ENCODE results near the gene ITGB6. TPM values are rescaled to one million over a fixed set of nuclear protein-coding genes. Genes with fewer than 3 reads are reported as not detected.
"Not testable (repeated sequence)": the region's sequence is repeated elsewhere in the genome, so short reads cannot be mapped to it uniquely, and the experiment has no call there.

ITGB6 gene
- total RNA-seq, 1 donor from 2014 or later: 0.05 TPM

DNA sequence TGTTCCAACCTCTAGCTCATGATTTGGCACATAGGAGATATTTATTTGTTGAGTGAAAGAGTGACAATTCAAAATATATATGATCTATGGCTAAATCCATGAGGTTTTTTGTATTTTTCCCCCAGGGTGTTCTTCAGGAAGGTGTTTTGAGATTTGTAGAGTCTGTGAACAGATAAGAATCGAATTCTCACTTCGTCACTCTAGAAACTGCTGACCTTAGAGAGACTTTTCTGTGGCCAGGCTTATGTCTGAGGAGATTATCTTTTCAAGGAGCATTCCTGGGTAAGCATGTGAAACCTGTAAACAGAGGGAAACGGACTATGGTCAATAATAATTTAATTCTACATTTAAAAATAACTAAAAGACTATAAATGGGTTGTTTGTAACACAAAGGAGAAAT is 849 bp upstream of the ITGB6 start:
- intact Hi-C loops (cut with DNase I): no loop called here
- DNase-seq (ENCODE audit: low spot score): no peak

DNA sequence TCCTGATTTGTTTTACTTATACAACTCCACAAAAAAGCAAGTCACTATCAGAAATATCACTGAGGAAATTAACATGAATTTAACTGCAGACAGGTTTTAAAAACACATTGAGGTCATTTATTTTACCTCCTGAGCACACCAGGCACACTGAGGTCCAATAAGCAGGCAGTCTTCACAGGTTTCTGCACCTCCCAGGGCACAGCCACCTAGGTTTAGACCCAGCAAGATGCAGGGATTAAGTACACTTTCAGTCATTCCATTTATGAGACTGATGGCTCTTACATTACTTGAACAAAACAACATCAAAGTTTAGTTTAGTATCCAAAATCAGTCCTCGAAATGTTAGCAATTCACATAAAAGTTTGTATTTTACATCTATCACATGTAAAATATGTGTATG is 1.0 kb downstream of the ITGB6 start:
- DNase-seq (ENCODE audit: low spot score): no peak
- intact Hi-C loops (cut with DNase I): no loop called here

DNA sequence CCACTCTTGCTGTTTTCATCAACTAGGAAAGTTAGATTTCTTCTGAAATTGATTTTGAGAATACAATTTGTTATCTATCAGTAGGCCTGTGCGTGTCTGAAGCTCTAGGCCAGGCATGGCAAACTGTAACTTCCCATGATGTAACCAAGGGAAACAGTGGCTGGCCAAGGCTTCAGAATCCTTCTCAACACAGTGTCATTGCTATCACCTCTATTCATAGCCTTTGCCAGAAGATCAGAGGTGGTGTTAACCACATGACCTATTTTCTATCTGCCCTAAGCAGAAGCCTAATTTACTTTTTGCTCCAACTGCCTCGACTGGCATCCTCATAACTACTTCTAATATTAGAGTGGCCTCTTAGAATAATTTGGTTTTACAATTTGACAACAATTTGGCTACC is 2.5 kb downstream of the ITGB6 start:
- intact Hi-C loops (cut with DNase I): no loop called here
- no peak for DNase-seq (ENCODE audit: low spot score)

DNA sequence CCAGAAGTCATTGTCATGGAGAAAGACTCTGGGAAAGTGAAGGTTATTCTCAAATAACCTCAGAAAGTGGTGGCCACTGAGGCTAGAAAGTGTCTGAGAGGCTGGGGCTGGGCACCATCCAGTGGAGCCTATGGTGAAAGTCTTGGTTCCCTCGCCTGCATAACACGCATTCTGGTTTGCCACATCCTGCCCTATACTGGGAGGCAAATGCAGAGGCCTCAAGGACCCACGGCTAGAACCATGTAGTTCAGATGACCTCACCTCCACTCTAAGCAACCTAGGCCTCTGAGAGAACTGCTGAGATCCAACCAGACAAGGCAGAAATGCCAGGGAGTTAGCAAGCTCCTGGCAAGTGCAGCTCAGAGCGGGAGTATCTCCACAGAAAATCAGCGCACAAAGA is 5.1 kb downstream of the ITGB6 start:
- intact Hi-C loops (cut with DNase I): no loop called here

DNA sequence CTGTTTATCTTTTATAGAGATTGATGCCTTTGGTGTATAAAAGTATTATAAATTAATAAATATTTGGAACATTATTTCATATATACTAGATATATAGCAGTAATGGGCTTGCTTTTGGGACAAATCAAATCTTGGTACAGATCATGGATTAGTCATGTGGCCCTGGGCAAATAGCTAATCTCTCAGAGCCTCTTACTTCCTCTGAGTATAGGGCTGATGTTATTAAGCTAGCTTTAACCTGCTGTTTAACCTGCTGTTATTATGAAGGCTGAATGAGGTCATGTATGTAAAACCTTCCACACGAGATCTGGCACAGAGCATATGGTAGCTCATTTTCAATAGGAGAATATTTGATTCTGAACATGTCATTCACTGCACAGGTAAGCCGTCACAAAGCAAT is 5.7 kb downstream of the ITGB6 start:
- DNase-seq (ENCODE audit: low spot score): no peak
- intact Hi-C loops (cut with DNase I): no loop called here

More for the DNA sequence above, 5.1 kb downstream of the ITGB6 start:
- no peak for DNase-seq (ENCODE audit: low spot score)

DNA sequence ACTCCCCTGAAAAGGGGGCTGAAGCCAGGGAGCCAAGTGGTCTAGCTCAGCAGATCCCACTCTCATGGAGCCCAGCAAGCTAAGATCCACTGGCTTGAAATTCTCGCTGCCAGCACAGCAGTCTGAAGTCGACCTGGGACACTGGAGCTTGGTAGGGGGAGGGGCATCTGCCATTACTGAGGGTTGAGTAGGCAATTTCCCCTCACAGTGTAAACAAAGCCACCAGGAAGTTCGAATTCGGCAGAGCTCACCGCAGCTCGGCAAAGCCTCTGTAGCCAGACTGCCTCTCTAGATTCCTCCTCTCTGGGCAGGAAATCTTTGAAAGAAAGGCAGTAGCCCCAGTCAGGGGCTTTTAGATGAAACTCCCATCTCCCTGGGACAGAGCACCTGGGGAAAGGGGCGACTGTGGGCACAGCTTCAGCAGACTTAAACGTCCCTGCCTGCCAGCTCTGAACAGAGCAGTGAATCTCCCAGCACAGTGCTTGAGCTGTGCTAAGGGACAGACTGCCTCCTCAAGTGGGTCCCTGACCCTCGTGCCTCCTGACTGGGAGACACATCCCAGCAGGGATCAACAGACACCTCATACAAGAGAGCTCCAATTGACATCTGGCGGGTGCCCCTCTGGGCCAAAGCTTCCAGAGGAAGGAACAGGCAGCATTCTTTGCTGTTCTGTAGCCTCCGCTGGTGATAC is 18.8 kb downstream of the ITGB6 start:
- not testable (repeated sequence) for DNase-seq (ENCODE audit: low spot score)
- intact Hi-C loops (cut with DNase I): loop anchor here (5.0 kb wide), 1 partner anchor 174 kb away; no protein-coding TSS in a partner anchor

DNA sequence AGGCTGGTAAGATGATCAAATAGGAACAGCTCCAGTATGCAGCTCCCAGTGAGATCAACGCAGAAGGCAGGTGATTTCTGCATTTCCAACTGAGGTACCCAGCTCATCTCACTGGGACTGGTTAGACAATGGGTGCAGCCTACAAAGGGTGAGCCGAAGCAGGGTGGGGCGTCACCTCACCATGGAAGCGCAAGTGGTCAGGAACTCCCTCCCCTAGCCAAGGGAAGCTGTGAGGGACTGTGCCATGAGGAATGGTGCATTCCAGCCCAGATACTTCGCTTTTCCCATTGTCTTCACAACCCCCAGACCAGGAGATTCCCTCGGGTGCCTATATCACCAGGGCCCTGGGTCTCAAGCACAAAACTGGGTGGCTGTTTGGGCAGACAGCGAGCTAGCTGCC is 19.4 kb downstream of the ITGB6 start:
- intact Hi-C loops (cut with DNase I): loop anchor here (5.0 kb wide), 1 partner anchor 173 kb away; no protein-coding TSS in a partner anchor
- not testable (repeated sequence) for DNase-seq (ENCODE audit: low spot score)

DNA sequence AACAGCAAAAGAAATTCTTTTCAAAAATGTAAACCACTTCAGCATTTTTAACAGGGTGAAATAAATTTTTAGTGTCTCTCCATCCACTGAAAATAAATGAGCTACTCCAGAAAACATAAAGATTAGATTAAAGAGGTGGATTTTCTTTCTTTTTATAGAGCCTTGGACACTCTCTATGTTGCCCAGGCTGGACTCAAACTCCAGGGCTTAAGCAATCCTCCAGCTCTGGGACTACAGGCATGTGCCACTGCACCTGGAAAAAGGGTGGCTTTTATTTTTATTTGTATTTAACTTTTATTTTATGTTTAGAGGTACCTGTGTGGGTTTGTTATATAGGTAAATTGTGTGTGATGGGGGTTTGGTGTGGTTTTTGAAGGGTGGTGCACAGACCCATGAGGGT is 19.9 kb downstream of the ITGB6 start:
- intact Hi-C loops (cut with DNase I): loop anchor here (5.0 kb wide), 1 partner anchor 173 kb away; no protein-coding TSS in a partner anchor
- DNase-seq (ENCODE audit: low spot score): no peak

DNA sequence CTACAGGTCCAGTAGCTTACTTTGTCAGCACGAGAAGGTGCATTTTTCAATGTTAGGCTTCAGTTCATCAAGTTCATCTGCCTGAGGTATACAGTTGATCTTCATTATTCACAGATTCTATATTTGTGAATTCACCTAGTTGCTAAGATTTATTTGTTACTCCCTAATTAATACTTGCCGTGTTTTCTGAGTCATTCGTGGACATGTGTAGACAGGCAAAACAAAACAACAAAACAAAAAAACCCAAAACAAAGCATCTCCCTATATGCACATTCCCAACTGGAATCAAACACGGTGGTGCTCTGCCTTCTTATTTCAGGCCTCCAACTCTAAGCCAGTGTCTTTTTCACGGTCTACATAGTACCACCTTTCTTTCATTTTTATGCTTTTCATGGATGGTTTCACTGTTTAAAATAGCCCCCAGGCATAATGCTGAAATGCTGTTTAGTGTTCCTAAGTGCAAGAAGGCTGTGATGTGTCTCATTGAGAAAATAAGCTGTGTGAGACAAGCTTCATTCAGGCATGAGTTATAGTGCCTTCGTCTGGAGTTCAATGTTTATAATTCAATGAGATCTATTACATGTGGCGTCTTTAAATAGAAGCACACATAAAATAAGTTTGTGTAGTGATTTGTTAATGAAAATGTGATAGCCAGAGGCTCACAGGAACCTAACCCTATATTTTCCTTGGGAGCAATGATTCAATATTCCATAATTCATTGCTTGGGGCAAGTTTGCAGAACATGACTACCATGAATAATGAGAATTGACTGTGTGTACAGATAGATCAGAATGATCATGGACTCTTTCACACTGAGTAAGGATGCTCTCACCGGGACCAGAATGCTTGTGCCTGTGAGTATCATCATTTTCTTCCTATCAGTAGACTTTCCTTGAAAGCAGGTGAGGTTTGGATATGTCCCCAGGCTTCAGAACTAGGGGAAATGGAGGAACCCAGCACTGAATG is 24.6 kb downstream of the ITGB6 start:
- intact Hi-C loops (cut with DNase I): no loop called here
- no peak for DNase-seq (ENCODE audit: low spot score)

DNA sequence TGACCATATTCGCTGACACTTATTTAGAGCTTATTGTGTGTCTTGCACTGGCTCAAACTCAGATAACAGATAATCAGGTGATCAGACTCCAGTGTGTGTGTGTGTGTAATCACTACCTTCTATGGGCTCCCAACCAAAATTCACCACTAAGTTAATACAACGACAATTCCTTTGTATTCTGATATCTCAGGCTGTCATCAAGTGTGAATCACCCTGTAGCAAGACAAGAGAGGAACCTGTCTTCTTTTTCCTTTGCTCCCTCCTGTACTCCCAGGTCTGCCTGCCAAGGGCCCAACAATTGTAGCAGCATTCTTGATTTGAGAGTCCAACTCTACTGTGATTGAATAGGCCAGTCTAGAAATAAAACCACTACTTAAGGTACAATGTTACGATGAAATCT is 25.8 kb downstream of the ITGB6 start:
- intact Hi-C loops (cut with DNase I): no loop called here
- no peak for DNase-seq (ENCODE audit: low spot score)

DNA sequence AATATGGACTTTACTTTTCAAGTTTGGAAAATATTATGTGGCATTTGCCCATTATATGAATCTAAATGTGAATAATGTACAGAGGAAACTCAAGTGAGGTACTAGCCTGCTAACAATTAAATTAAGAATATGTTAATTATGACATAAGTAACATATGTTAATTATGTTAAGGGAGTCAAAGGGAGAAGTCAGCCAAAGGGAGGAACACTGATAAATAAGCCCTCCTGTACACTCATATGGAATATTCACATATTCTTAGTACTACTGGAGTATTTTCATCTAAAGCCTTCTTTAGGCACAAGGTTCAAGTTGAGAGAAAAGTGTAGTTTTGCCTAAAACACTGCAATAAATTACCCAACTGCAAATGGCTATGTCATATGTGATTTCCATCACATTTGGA is 30.1 kb downstream of the ITGB6 start:
- no peak for DNase-seq (ENCODE audit: low spot score)
- intact Hi-C loops (cut with DNase I): no loop called here

DNA sequence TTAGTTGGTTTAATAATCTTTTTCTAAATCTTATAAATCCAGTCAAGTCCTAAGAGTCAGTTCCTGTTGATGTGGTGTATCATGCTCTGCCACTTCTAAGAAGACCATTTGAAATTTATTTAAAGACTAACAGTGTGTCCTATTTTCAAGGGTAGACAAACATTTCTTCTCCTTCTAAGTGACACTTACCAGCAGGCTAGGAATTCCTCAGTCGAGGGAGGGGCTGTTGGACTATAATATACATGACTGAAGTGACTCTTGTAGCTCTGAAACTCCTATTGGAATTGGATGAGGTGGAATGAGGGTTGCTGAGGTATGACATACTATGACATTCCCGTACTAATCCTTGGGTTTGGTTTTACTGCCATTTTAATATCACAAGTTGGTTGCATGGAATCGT is 30.6 kb downstream of the ITGB6 start:
- intact Hi-C loops (cut with DNase I): no loop called here
- DNase-seq (ENCODE audit: low spot score): no peak

DNA sequence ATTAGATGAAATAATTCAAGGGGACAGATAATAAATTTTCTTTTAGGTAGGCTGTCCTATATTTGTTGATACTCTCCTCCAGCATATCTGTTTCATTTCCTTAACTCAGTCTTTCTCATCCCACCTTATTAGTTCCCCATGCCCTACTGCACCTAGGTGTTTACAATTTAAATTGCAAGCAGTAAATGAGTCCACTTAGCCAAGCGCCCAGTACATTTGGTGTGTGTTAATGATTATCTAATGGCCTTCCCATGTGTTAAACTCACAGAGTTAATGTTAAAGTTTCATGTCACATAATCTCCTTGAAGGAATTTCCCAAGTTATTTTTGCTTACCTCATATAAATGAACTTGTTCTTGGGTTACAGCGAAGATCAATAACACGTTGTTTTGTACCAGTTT is 31.2 kb downstream of the ITGB6 start:
- DNase-seq (ENCODE audit: low spot score): no peak
- intact Hi-C loops (cut with DNase I): no loop called here

DNA sequence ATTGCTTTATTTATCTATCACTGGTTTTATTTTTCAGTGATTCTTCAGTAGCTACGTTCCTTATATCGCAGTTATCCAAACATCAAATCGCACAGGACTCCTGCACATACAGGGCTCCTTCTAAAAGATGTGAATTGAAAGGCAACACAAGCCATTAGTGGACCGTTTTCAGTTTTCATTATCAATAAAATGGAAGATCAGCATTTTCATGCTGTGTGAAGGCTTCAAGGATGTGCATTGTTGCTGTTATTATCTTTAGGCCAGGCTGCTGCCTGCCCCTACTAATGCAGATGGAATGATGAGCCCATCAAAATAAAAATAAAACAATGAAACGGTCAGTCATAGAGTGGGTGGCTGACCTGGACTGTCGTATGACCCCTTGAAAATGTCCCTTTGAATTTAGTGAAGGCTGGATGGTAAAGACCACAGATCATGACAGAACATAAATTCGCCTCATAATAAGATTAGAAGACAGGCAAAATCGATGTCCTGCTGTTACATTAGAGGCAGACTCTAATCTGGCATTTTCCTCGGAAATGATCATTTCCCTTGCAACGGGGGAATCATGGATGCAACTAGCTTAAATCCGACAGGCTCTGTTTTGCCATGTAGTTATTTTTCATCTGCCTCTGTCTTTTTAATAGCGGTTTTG is 32.9 kb downstream of the ITGB6 start:
- DNase-seq (ENCODE audit: low spot score): no peak
- intact Hi-C loops (cut with DNase I): no loop called here

DNA sequence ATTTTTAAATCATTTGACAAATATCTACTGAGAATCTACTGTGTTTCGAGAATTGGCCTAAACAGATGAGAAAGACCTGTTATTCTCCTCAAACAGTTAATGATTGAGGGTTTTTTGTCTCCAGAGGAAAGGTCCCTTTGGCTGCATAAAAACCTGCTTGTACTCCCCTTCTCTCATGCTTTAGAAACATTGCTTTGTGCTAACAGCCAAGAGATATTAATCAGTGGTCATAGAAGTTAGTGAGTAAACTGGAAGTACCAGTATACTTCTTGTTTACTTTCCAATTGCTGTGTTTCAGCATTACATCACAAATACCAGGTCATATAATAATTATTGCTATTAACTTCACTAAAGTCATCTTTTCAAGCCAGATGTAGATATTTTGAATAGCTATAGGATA is 34.1 kb downstream of the ITGB6 start:
- no peak for DNase-seq (ENCODE audit: low spot score)

DNA sequence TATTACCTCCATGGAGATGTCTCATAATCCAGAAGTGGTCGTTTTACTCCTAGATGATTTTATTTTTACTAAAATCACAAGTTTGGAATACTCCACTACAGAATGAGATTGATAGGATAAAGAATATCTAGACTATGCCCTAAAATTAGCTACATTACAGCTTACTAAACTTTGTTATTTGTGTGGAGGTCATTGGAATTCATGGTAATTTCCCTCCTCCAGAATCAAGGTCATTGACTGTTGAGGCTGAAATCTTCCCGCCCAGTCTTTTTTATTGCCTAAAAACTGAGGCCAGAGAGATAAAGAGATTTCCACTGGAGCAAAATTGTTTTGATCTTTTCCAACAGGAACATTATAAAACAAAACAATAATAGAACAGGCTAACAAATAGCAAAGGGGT is 35.0 kb downstream of the ITGB6 start:
- intact Hi-C loops (cut with DNase I): no loop called here
- DNase-seq (ENCODE audit: low spot score): no peak

More for the DNA sequence above, 34.1 kb downstream of the ITGB6 start:
- intact Hi-C loops (cut with DNase I): no loop called here

DNA sequence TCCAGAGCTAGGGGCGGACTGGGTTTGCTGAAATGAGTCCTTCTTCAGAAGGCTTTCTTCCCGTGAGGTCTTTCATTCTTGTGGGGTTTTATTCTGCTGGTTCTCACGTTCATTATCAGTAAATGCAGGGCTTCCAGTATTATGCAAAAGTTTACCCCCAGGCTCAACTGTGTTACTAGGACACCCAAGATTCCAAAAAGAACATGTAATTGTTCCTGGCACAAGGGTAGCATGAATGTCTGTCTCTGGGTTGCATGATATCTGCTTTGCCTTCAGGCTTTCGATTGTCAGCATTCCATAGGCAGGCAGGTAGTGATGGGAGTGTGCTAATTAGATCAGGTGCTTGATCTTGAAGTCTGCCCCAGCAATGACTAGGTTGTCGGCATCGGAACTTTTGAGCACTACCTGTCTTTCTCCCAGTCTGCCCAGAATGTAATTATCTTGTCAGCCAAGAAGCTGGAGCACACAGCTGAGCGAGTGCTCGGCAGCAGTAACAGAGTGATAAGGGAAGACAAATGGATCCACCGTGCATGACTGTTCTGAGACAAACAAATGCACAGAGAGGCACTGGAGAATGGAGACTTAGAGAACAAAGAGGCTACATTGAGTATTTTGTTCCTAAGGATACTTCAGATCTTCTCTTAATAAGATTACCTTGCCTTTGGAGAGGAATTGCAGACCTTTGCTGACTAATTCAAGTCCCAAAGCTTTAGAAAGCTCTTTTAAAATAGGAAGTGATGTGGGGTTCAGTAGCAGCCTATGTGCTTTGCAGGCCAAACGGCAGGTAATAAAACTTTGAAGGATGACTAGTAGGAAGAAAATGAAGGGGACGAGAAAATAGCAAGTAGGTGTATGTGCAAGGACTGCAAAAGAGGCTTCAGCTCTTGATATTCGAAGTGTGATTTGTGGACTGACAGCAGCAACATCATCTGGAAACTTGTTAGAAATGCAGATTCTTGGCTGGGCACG is 41.9 kb downstream of the ITGB6 start:
- intact Hi-C loops (cut with DNase I): no loop called here
- DNase-seq (ENCODE audit: low spot score): no peak

DNA sequence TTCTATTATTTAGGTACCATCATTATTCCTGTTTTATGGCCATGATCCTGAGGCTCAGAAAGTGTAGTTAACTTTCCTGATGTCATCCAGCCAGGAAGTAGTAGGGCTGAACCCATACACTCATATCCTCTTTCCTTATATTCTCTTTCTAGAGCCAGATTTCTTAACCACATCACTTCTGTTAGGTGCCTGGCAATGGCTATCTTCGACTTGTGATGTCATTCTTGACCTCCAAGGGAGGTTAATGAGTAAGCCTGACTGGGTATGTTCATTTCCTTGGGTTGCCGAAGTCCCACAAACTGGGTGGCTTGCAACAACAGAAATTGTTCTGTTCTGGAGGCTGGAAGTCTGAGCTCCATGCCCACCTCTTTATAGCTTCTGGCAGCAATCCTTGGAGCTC is 43.4 kb downstream of the ITGB6 start:
- intact Hi-C loops (cut with DNase I): no loop called here
- no peak for DNase-seq (ENCODE audit: low spot score)

DNA sequence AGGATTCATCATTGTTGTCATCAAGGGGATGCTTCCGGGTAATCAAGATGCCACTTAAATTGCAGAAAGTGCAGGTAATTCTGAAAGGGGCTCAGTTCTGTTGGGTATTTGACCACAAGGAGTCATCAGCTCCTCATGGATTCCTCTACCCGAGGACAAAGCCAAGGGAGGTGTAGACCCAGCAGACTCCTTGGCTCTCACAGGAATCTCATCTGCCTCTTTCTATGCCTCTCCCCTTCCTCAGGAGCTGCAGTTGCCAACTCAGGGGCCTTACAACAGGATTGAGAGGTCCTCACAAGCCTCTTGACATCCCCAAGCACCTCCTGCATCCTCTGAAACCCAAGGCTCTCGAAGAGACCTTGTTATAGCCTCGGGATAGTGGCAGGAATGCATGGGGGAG is 44.0 kb downstream of the ITGB6 start:
- intact Hi-C loops (cut with DNase I): no loop called here
- DNase-seq (ENCODE audit: low spot score): no peak
